ENCODE measurements around the gene ZNF414.

The ZNF414 gene

DNA sequence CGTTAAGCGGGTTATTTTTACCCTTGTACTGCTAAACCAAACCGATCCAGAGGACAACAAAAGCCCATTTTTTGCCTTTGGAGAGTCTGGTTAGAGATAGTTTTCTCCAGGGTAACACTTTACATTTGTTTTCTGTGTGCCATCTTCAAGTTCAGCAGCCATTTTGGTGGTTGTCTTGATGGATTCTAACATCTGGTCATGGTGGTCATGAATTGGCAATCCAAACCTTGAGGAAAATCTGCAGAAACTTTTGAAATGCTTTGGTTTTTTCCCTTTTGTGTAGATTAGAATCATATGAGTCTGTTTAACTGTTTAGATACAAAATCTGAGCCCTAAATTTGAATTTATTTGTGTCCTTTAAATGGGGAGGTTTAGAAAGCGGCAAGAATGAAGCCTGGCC is 52.6 kb downstream of the ZNF414 start:
- peaks cover 99% of the 10 kb centered on the region for H3K79me2 ChIP-seq (ENCODE audit: low read length)
- TF ChIP-seq EZH2 (optimal IDR thresholded peaks at IDR 0.05; ENCODE audit: low read depth, low read length) (no peak), EZH2phosphoT487 (IDR thresholded peaks at IDR 0.05; ENCODE audit: low read length) (no peak)
- TF ChIP-seq, protein P1, sequence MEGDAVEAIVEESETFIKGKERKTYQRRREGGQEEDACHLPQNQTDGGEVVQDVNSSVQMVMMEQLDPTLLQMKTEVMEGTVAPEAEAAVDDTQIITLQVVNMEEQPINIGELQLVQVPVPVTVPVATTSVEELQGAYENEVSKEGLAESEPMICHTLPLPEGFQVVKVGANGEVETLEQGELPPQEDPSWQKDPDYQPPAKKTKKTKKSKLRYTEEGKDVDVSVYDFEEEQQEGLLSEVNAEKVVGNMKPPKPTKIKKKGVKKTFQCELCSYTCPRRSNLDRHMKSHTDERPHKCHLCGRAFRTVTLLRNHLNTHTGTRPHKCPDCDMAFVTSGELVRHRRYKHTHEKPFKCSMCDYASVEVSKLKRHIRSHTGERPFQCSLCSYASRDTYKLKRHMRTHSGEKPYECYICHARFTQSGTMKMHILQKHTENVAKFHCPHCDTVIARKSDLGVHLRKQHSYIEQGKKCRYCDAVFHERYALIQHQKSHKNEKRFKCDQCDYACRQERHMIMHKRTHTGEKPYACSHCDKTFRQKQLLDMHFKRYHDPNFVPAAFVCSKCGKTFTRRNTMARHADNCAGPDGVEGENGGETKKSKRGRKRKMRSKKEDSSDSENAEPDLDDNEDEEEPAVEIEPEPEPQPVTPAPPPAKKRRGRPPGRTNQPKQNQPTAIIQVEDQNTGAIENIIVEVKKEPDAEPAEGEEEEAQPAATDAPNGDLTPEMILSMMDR (IDR thresholded peaks at IDR 0.05; ENCODE audit: low read length): no peak
- DNase-seq: no peak
- no peak overlapping the region for H3K27ac ChIP-seq (ENCODE audit: low read length)
- no peaks in the 10 kb centered on the region for H3K4me1 ChIP-seq (ENCODE audit: low read length)
- no peaks in the 10 kb centered on the region for H3K9me3 ChIP-seq (replicated peaks; ENCODE audit: insufficient read depth, low read length)
- no peak overlapping the region for H3K9ac ChIP-seq (ENCODE audit: low read length)
- H3K4me2 ChIP-seq (ENCODE audit: low read depth, low read length): no peak overlapping the region
- no peak overlapping the region for H2AFZ ChIP-seq (ENCODE audit: low read length)
- no peaks in the 10 kb centered on the region for H3F3A ChIP-seq (ENCODE audit: insufficient read depth, low read length)
- no peak overlapping the region for H3K4me3 ChIP-seq (ENCODE audit: low read length)
- H3K27me3 ChIP-seq (replicated peaks; ENCODE audit: insufficient read depth, low read length): no peaks in the 10 kb centered on the region
- peaks cover 27% of the 10 kb centered on the region for H3K36me3 ChIP-seq (replicated peaks; ENCODE audit: insufficient read depth, low read length)
- peaks cover 72% of the 10 kb centered on the region for H4K20me1 ChIP-seq (ENCODE audit: insufficient read depth, low read length)
- H3K9me2 ChIP-seq (replicated peaks; ENCODE audit: insufficient read depth, low read length): no peaks in the 10 kb centered on the region

DNA sequence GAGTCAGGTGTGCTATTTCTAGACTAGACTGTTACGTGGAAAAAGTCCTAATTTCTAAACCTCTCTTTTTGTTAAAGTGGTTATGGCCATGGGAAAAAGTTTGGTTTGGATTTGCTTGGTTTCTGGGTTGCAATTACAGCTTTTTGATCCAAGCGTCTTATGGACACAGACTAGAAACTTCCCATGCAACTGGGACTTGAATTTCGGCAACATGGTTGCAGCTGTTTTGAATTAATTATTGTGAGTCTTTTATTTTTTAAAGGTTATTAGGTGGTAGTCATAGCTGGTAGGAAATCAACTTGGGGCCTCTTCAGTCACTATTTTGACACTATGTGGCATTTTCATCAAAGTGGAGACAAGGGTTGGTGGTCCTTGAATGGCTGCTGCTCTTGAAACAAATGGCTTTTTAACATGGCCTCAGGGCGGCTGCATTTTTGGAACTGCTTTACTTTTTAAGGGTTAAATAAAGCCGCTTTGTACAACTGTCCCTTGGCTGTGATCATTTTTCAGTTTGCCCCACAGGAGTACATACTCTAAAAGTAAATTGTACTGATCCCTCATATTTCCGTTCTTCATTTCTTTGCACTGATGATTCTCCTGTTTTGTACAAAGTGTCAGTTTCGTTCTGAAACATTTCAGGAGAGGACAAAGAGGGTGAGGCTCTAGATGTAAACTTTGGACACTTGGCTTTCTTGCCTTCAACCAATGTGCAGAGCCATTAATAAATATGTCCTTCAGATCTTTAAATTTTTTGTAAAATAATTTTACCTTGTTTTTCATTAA is 53.3 kb downstream of the ZNF414 start:
- Histone ChIP-seq H3F3A (ENCODE audit: insufficient read depth, low read length) (no peaks in the 10 kb centered on the region), H3K79me2 (ENCODE audit: low read length) (peaks cover 99% of the 10 kb centered on the region), H3K27ac (ENCODE audit: low read length) (no peak overlapping the region), H3K4me3 (ENCODE audit: low read length) (no peak overlapping the region), H3K4me2 (ENCODE audit: low read depth, low read length) (no peak overlapping the region), H2AFZ (ENCODE audit: low read length) (no peak overlapping the region), H3K9me2 (replicated peaks; ENCODE audit: insufficient read depth, low read length) (no peaks in the 10 kb centered on the region), H3K27me3 (replicated peaks; ENCODE audit: insufficient read depth, low read length) (no peaks in the 10 kb centered on the region), H3K9ac (ENCODE audit: low read length) (no peak overlapping the region), H4K20me1 (ENCODE audit: insufficient read depth, low read length) (peaks cover 79% of the 10 kb centered on the region), H3K4me1 (ENCODE audit: low read length) (no peaks in the 10 kb centered on the region), H3K36me3 (replicated peaks; ENCODE audit: insufficient read depth, low read length) (peaks cover 25% of the 10 kb centered on the region), H3K9me3 (replicated peaks; ENCODE audit: insufficient read depth, low read length) (no peaks in the 10 kb centered on the region)
- no peak for DNase-seq
- TF ChIP-seq, protein P1 (IDR thresholded peaks at IDR 0.05; ENCODE audit: low read length): no peak
- no peak for TF ChIP-seq EZH2phosphoT487 (IDR thresholded peaks at IDR 0.05; ENCODE audit: low read length)
- no peak for TF ChIP-seq EZH2 (optimal IDR thresholded peaks at IDR 0.05; ENCODE audit: low read depth, low read length)

All from MM.1S (cell line).